Natural killer cell (primary cell): ENCODE measurements around the gene ARFGEF2. TPM values are rescaled to one million over a fixed set of nuclear protein-coding genes. Genes with fewer than 3 reads are reported as not detected.

Experiments
- ATAC-seq, 3 donors: fragments of 150-1000 bp in 2 of 3; fragments of 200-7000 bp in 1 of 3; cut with Tn5 transposase; 1 replicate in 1 of 3; 2 replicates in 2 of 3; pipeline ENCODE4 v1.10.0; 2021; ENCODE audit warnings: mild to moderate bottlenecking in 2 of 3, moderate library complexity in 2 of 3
- DNase-seq, 2 donors: peaks; one replicate each; pipeline versions ENCODE4 v3.0.0 to v3.0.0-alpha.2; 2013 to 2021; ENCODE audit warnings: mixed read lengths in 1 of 2
- H3K27ac ChIP-seq: one replicate; pipeline ENCODE4 v1.5.1; 2013; ENCODE audit warnings: mild to moderate bottlenecking, low read length
- H3K27me3 ChIP-seq: one replicate; pipeline ENCODE4 v1.6.1; 2013; ENCODE audit warnings: low read length; ENCODE audit not compliant: control insufficient read depth, insufficient read depth
- H3K36me3 ChIP-seq: one replicate; pipeline ENCODE4 v1.6.1; 2013; ENCODE audit warnings: low read length; ENCODE audit not compliant: control insufficient read depth, insufficient read depth
- H3K4me1 ChIP-seq: one replicate; pipeline ENCODE4 v1.6.1; 2013; ENCODE audit warnings: low read length; ENCODE audit not compliant: control insufficient read depth, insufficient read depth
- H3K4me3 ChIP-seq: one replicate; pipeline ENCODE4 v1.5.1; 2013; ENCODE audit warnings: low read length
- H3K9me3 ChIP-seq: one replicate; pipeline ENCODE4 v1.6.1; 2013; ENCODE audit warnings: low read length; ENCODE audit not compliant: control insufficient read depth, insufficient read depth
- H3K27ac Mint-ChIP-seq, 2 donors: one replicate each; pipeline ENCODE4 v1.8.0; 2022; ENCODE audit warnings: mild to moderate bottlenecking in 2 of 2, mixed read lengths in 2 of 2, moderate library complexity in 1 of 2
- H3K27me3 Mint-ChIP-seq, 2 donors: one replicate each; pipeline ENCODE4 v1.8.0; 2022; ENCODE audit warnings: low read depth in 2 of 2, mixed read lengths in 2 of 2
- H3K36me3 Mint-ChIP-seq: one replicate; pipeline ENCODE4 v1.8.0; 2022; ENCODE audit warnings: mixed read lengths
- H3K4me1 Mint-ChIP-seq, 2 donors: one replicate each; pipeline ENCODE4 v1.8.0; 2022; ENCODE audit warnings: mixed read lengths in 2 of 2
- H3K4me3 Mint-ChIP-seq: one replicate; pipeline ENCODE4 v1.8.0; 2022; ENCODE audit warnings: mild to moderate bottlenecking, moderate library complexity, mixed read lengths
- H3K9me3 Mint-ChIP-seq, 2 donors: one replicate each; pipeline ENCODE4 v1.8.0; 2022; ENCODE audit warnings: mixed read lengths in 2 of 2
- CTCF ChIP-seq: fragments of 200-600 bp; IDR thresholded peaks from one replicate; pipeline ENCODE4 v1.8.0; 2022; ENCODE audit warnings: antibody characterized with exemption
- WGBS: methylation state at CpG from one replicate; pipeline ENCODE4 v1.1.7; 2013; ENCODE audit warnings: missing lambda C conversion rate; ENCODE audit not compliant: insufficient coverage; 5-methylcytosine and 5-hydroxymethylcytosine counted together
- intact Hi-C: fragments of 100-400 bp; cut with micrococcal nuclease; formaldehyde crosslinking; loops from one replicate; pipeline ENCODE4 v1.14.2; 2022
- total RNA-seq, 4 donors: library from RNA; stranded (reverse); fragments of 120-200 nt in 1 of 4; gene quantifications; one replicate each; pipeline versions ENCODE4 v1.2.3 to v1.2.4, GENCODE V29; 2013 to 2022

Gene ARFGEF2
- total RNA-seq, 3 donors from 2014 or later (not counting 1 experiment from before 2014, with no cell fraction given): 22.7 to 26.9 (median 26.9) TPM

- Histone ChIP-seq H3K27ac (no peak overlapping the region), H3K36me3 (peaks cover 53% of the 10 kb centered on the region), H3K4me1 (no peaks in the 10 kb centered on the region), H3K9me3 (no peaks in the 10 kb centered on the region), H3K27me3 (no peaks in the 10 kb centered on the region), H3K4me3 (no peak overlapping the region)
- Mint-ChIP-seq H3K4me3 (no peak overlapping the region), H3K9me3 (no peaks in the 10 kb centered on the region), H3K4me1 (no peaks in the 10 kb centered on the region), H3K36me3 (no peaks in the 10 kb centered on the region), H3K27ac (no peak overlapping the region), H3K27me3 (no peaks in the 10 kb centered on the region)
- ATAC-seq (no peak), DNase-seq (no peak)
- intact Hi-C loops: no loop called here
- WGBS: 91% methylated on average over 4 of the region's 6 CpGs
- no peak for TF ChIP-seq CTCF
Observed at GRCh38 chr20:48945840-48946514, 24.5 kb downstream of the ARFGEF2 start.

- no peaks in the 10 kb centered on the region for H3K4me1 ChIP-seq
Observed at GRCh38 chr20:48948612-48949011, 27.1 kb downstream of the ARFGEF2 start.

GRCh38 chr20:48949304-48950170, 28.0 kb downstream of the ARFGEF2 start:
- Histone ChIP-seq H3K27me3 (no peaks in the 10 kb centered on the region), H3K27ac (no peak overlapping the region), H3K36me3 (peaks cover 68% of the 10 kb centered on the region), H3K9me3 (no peaks in the 10 kb centered on the region), H3K4me3 (no peak overlapping the region), H3K4me1 (no peaks in the 10 kb centered on the region)
- no peak overlapping the region for H3K27ac Mint-ChIP-seq
- DNase-seq: no peak
- no peaks in the 10 kb centered on the region for H3K27me3 Mint-ChIP-seq
- peaks cover 7% of the 10 kb centered on the region for H3K36me3 Mint-ChIP-seq
- 89% methylated on average over 7 of the region's 7 CpGs for WGBS
- no peaks in the 10 kb centered on the region for H3K4me1 Mint-ChIP-seq
- H3K4me3 Mint-ChIP-seq: no peak overlapping the region
- TF ChIP-seq CTCF: no peak
- H3K9me3 Mint-ChIP-seq: no peaks in the 10 kb centered on the region
- intact Hi-C loops: no loop called here
- ATAC-seq: no peak

More at GRCh38 chr20:48948612-48949011, 27.1 kb downstream of the ARFGEF2 start:
- Mint-ChIP-seq H3K36me3 (peaks cover 7% of the 10 kb centered on the region), H3K27ac (no peak overlapping the region), H3K4me1 (no peaks in the 10 kb centered on the region), H3K9me3 (no peaks in the 10 kb centered on the region), H3K27me3 (no peaks in the 10 kb centered on the region), H3K4me3 (no peak overlapping the region)
- no peak for DNase-seq
- no peak overlapping the region for H3K4me3 ChIP-seq
- H3K36me3 ChIP-seq: peaks cover 64% of the 10 kb centered on the region
- TF ChIP-seq CTCF: no peak
- ATAC-seq: no peak
- WGBS: 93% methylated on average over 5 of the region's 6 CpGs
- no peak overlapping the region for H3K27ac ChIP-seq
- intact Hi-C loops: no loop called here
- no peaks in the 10 kb centered on the region for H3K9me3 ChIP-seq
- no peaks in the 10 kb centered on the region for H3K27me3 ChIP-seq
